Fibroblast of pulmonary artery (primary cell): ENCODE measurements around the gene PRLR.
A peak's percentile ranks its signal among the peaks of the same experiment; 100 is the strongest.
"Not testable (repeated sequence)": the region's sequence is repeated elsewhere in the genome, so short reads cannot be mapped to it uniquely, and the experiment has no call there.

Experiments used
- DNase-seq: peaks from one replicate; pipeline ENCODE4 v3.0.0-alpha.2; 2010; ENCODE audit warnings: low read depth
- H3K4me3 ChIP-seq: replicated peaks from 2 replicates; pipeline ENCODE4 v1.5.1; 2011; ENCODE audit warnings: low read depth, mild to moderate bottlenecking, control low read depth, low read length, moderate library complexity
- CTCF ChIP-seq: IDR thresholded peaks from 2 replicates; pipeline ENCODE4 v1.5.1; 2011; ENCODE audit warnings: mild to moderate bottlenecking, control low read depth, low read length, inconsistent platforms; ENCODE audit errors: missing control alignments

PRLR gene

DNA sequence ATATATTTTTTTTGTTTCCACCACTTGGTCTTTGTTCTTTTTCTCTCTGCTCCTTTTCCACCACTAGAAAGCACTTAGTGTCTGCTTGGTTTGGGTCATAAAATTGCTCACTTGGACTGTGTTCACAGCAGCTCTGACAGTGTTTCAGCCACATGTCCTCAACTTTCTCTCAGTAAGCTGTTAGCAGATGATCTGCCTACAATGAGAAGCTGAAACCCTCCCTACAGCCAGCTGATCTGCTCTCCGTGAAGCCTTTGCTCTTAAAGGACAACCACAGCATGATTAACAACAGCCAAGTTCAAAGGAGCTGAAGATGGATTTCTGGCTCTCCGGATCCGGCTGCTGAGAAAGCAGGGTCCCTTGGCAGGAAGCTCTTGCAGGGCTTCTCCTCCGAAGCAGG lies 31.6 kb downstream of the PRLR start:
- H3K4me3 ChIP-seq, result no peak overlapping the region
- DNase-seq, result peak; percentile 21
- no peak for TF ChIP-seq CTCF

- no peak overlapping the region for H3K4me3 ChIP-seq
- peak; percentile 76 for DNase-seq
- no peak for TF ChIP-seq CTCF
Observed at GRCh38 chr5:35198075-35198474, 32.2 kb downstream of the PRLR start.

GRCh38 chr5:35197351-35197750 lies 32.9 kb downstream of the PRLR start:
- no peak overlapping the region for H3K4me3 ChIP-seq
- no peak for DNase-seq
- no peak for TF ChIP-seq CTCF

GRCh38 chr5:35195472-35195852 lies 34.8 kb downstream of the PRLR start:
- TF ChIP-seq CTCF, result no peak
- no peak overlapping the region for H3K4me3 ChIP-seq
- DNase-seq, result no peak

DNA sequence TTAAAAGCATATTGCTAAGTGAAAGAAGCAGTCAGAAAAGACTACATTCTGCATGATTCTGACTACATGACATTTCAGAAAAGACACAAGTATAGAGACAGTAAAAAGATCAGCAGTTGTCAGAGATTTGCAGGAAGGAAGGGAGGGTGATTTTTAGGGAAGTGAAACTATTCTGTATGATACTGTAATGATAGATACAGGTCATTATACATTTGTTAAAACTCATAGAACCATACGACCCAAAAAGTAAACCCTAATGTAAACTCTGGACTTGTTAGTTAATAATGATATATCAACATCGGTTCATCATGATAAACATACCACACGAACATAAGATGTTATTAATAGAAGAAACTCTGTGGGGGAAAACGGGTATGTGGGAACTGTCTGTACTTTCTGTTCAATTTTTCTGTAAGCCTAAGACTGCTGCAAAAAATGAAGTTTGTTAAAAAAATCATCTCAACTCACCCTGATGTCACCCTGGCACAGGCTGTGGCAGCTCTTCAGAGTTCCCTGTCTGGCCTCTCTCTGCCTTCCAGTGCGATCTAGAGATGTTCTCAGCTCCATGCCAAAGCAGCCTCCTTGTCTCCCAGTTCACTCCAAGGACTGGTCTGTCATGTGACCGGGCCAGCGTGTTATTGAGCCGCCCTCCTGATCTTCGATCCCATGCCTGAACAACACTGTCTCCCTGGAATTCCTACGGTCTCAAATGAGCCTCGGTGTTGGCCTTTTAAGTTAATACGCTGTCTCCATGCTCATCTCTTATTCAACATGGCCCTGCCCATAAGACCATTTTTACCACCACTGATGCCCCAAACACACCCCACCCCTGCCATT lies 35.4 kb downstream of the PRLR start:
- no peak for DNase-seq
- no peak for TF ChIP-seq CTCF
- no peak overlapping the region for H3K4me3 ChIP-seq

- no peak for TF ChIP-seq CTCF
- H3K4me3 ChIP-seq, result no peak overlapping the region
- DNase-seq, result no peak
Observed at GRCh38 chr5:35192506-35192905, 37.8 kb downstream of the PRLR start.

DNA sequence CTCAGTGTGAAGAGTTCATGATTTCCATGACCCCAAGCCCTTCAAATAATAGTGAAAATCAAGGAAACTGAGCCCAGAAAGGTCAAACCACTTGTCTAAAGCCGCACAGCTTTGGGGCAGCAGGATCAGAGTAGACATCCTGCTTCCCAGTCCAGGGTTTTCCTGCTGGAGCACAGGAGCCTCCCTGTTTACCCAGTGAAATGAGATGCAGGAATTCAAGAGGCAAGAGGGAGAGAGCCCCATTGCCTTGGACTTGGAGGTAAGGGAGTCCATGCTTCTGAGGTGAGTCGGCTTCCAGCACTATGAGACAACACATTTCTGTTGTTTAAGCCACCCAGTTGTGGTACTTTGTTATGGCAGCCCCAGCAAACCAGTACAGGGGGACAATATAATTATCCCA lies 40.5 kb downstream of the PRLR start:
- H3K4me3 ChIP-seq, DNase-seq: not testable (repeated sequence)
